22Rv1 (cell line): Measurements from ENCODE around the gene RMI1.
"Not testable (repeated sequence)": the region's sequence is repeated elsewhere in the genome, so short reads cannot be mapped to it uniquely, and the experiment has no call there.

ENCODE experiments used
- H3K27ac ChIP-seq: fragments of 450-650 bp; 2 replicates; pipeline ENCODE4 v1.5.1; 2017
- CTCF ChIP-seq: fragments of 450-650 bp; IDR thresholded peaks from 2 replicates; pipeline ENCODE4 v1.5.1; 2017; ENCODE audit warnings: mild to moderate bottlenecking
- ZFX ChIP-seq: fragments of 450-650 bp; IDR thresholded peaks from 2 replicates; pipeline ENCODE4 v1.6.1; 2017; ENCODE audit warnings: antibody characterized with exemption, borderline replicate concordance

RMI1 gene

GRCh38 chr9:83936523-83936922 is 44.1 kb upstream of the RMI1 start:
- no peak overlapping the region for H3K27ac ChIP-seq
- no peak for TF ChIP-seq CTCF
- no peak for TF ChIP-seq ZFX

- no peak overlapping the region for H3K27ac ChIP-seq
- TF ChIP-seq CTCF (peak; percentile 77), ZFX (no peak)
Observed at GRCh38 chr9:83937861-83938455, 42.6 kb upstream of the RMI1 start.

- TF ChIP-seq ZFX, result no peak
- no peak overlapping the region for H3K27ac ChIP-seq
Observed at GRCh38 chr9:83940590-83941303, 39.9 kb upstream of the RMI1 start.

GRCh38 chr9:83948096-83948495 is 32.5 kb upstream of the RMI1 start:
- H3K27ac ChIP-seq, result not testable (repeated sequence)

GRCh38 chr9:83956086-83956435 is 24.5 kb upstream of the RMI1 start:
- H3K27ac ChIP-seq, result peak overlapping the region; percentile 95
- TF ChIP-seq ZFX, result no peak
- TF ChIP-seq CTCF, result no peak

GRCh38 chr9:83956436-83957247 is 24.0 kb upstream of the RMI1 start:
- H3K27ac ChIP-seq, result peak overlapping the region; percentile 95
- TF ChIP-seq ZFX (no peak), CTCF (no peak)

- TF ChIP-seq CTCF (no peak), ZFX (no peak)
- H3K27ac ChIP-seq, result peak overlapping the region; percentile 95
Observed at GRCh38 chr9:83957248-83957513, 23.4 kb upstream of the RMI1 start.

- H3K27ac ChIP-seq, result no peak overlapping the region
- no peak for TF ChIP-seq CTCF
- no peak for TF ChIP-seq ZFX
Observed at GRCh38 chr9:83959061-83959460, 21.5 kb upstream of the RMI1 start.
